Measurements from ENCODE around the gene KCNQ1.

The KCNQ1 gene

GRCh38 chr11:2445746-2446551, 1.1 kb downstream of the KCNQ1 start:
- DNase-seq (ENCODE audit: insufficient read length, low spot score) = no peak
- no peak for TF ChIP-seq CTCF (IDR thresholded peaks at IDR 0.05; ENCODE audit: insufficient read depth, missing control alignments)
- FAIRE-seq = no peak

GRCh38 chr11:2446590-2447252, 1.9 kb downstream of the KCNQ1 start:
- DNase-seq (ENCODE audit: insufficient read length, low spot score) (no peak), FAIRE-seq (no peak)
- no peak for TF ChIP-seq CTCF (IDR thresholded peaks at IDR 0.05; ENCODE audit: insufficient read depth, missing control alignments)

- FAIRE-seq (no peak), DNase-seq (ENCODE audit: insufficient read length, low spot score) (no peak)
- TF ChIP-seq CTCF (IDR thresholded peaks at IDR 0.05; ENCODE audit: insufficient read depth, missing control alignments) = no peak
Observed at GRCh38 chr11:2447253-2447950, 2.6 kb downstream of the KCNQ1 start.

- TF ChIP-seq CTCF (IDR thresholded peaks at IDR 0.05; ENCODE audit: insufficient read depth, missing control alignments) = no peak
- FAIRE-seq (no peak), DNase-seq (ENCODE audit: insufficient read length, low spot score) (no peak)
Observed at GRCh38 chr11:2447951-2448650, 3.3 kb downstream of the KCNQ1 start.

- DNase-seq (ENCODE audit: insufficient read length, low spot score) (no peak), FAIRE-seq (no peak)
- no peak for TF ChIP-seq CTCF (IDR thresholded peaks at IDR 0.05; ENCODE audit: insufficient read depth, missing control alignments)
Observed at GRCh38 chr11:2448661-2449547, 4.1 kb downstream of the KCNQ1 start.
